HFFc6 (cell line): ENCODE data around the gene CCDC182. TPM values are rescaled to one million over a fixed set of nuclear protein-coding genes. Genes with fewer than 3 reads are reported as not detected.

Experiments used
- DNase-seq: peaks from one replicate; pipeline ENCODE4 v3.0.0-alpha.2; 2018
- H3K27ac Mint-ChIP-seq: 2 replicates; pipeline ENCODE4 v1.8.0; 2020; ENCODE audit warnings: mild to moderate bottlenecking, mixed read lengths
- H3K27me3 Mint-ChIP-seq: 2 replicates; pipeline ENCODE4 v1.8.0; 2021; ENCODE audit warnings: mild to moderate bottlenecking, moderate library complexity, mixed read lengths; ENCODE audit not compliant: insufficient read depth
- H3K36me3 Mint-ChIP-seq: 2 replicates; pipeline ENCODE4 v1.8.0; 2021; ENCODE audit warnings: low read depth, mixed read lengths
- H3K4me1 Mint-ChIP-seq: 2 replicates; pipeline ENCODE4 v1.8.0; 2020; ENCODE audit warnings: low read depth, mixed read lengths
- H3K4me3 Mint-ChIP-seq: 2 replicates; pipeline ENCODE4 v1.8.0; 2020; ENCODE audit warnings: mild to moderate bottlenecking, moderate library complexity, mixed read lengths
- H3K9me3 Mint-ChIP-seq: 2 replicates; pipeline ENCODE4 v1.8.0; 2020; ENCODE audit warnings: mild to moderate bottlenecking, mixed read lengths
- CTCF ChIP-seq: fragments of 200-600 bp; sonication (generic); IDR thresholded peaks from 2 replicates; pipeline ENCODE4 v1.5.0; 2021; ENCODE audit warnings: antibody characterized with exemption, mild to moderate bottlenecking
- total RNA-seq, 6 experiments: library from RNA; stranded (reverse); fragmentation: NEBNext Ultra II Directional; extraction: Animal tissue kit (Norgen Biotek cat#: 25700); gene quantifications; 2 replicates in 1 of 6; 3 replicates in 5 of 6; pipeline ENCODE4 v1.2.3, GENCODE V29; 2021

The CCDC182 gene
- total RNA-seq, 6 experiments from 2014 or later = not detected

- Mint-ChIP-seq H3K9me3 (no peaks in the 10 kb centered on the region), H3K36me3 (no peaks in the 10 kb centered on the region), H3K4me3 (no peak overlapping the region), H3K27me3 (peaks cover 53% of the 10 kb centered on the region), H3K4me1 (no peaks in the 10 kb centered on the region), H3K27ac (no peak overlapping the region)
- DNase-seq = no peak
- TF ChIP-seq CTCF = no peak
Measured at GRCh38 chr17:57714665-57715180, 30.4 kb downstream of the CCDC182 start.

GRCh38 chr17:57713140-57713539 is 32.0 kb downstream of the CCDC182 start:
- no peak overlapping the region for H3K27ac Mint-ChIP-seq
- H3K27me3 Mint-ChIP-seq = peaks cover 49% of the 10 kb centered on the region
- no peaks in the 10 kb centered on the region for H3K9me3 Mint-ChIP-seq
- DNase-seq = no peak
- TF ChIP-seq CTCF = no peak
- H3K4me3 Mint-ChIP-seq = no peak overlapping the region
- H3K4me1 Mint-ChIP-seq = no peaks in the 10 kb centered on the region
- H3K36me3 Mint-ChIP-seq = no peaks in the 10 kb centered on the region

- Mint-ChIP-seq H3K4me3 (no peak overlapping the region), H3K36me3 (no peaks in the 10 kb centered on the region), H3K4me1 (no peaks in the 10 kb centered on the region), H3K27me3 (peaks cover 35% of the 10 kb centered on the region), H3K9me3 (no peaks in the 10 kb centered on the region), H3K27ac (no peak overlapping the region)
- no peak for TF ChIP-seq CTCF
- no peak for DNase-seq
Measured at GRCh38 chr17:57708410-57708809, 36.7 kb downstream of the CCDC182 start.

GRCh38 chr17:57707892-57708291 is 37.2 kb downstream of the CCDC182 start:
- no peaks in the 10 kb centered on the region for H3K4me1 Mint-ChIP-seq
- no peak for TF ChIP-seq CTCF
- H3K27ac Mint-ChIP-seq = no peak overlapping the region
- H3K27me3 Mint-ChIP-seq = peaks cover 31% of the 10 kb centered on the region
- no peak overlapping the region for H3K4me3 Mint-ChIP-seq
- H3K36me3 Mint-ChIP-seq = no peaks in the 10 kb centered on the region
- no peak for DNase-seq
- H3K9me3 Mint-ChIP-seq = no peaks in the 10 kb centered on the region

GRCh38 chr17:57706761-57707160 is 38.3 kb downstream of the CCDC182 start:
- Mint-ChIP-seq H3K9me3 (no peaks in the 10 kb centered on the region), H3K36me3 (no peaks in the 10 kb centered on the region), H3K4me3 (no peak overlapping the region), H3K27me3 (peaks cover 34% of the 10 kb centered on the region), H3K4me1 (no peaks in the 10 kb centered on the region), H3K27ac (no peak overlapping the region)
- TF ChIP-seq CTCF = no peak
- no peak for DNase-seq
